PFSK-1 (cell line): Measurements from ENCODE around the gene MRAP.

Source experiments
- REST ChIP-seq, 2 experiments: IDR thresholded peaks; 2 replicates each; pipeline versions ENCODE4 v1.6.1 to v1.8.0; 2011 to 2012; ENCODE audit warnings: low read depth in 2 of 2, low read length in 2 of 2, control low read depth in 1 of 2, inconsistent platforms in 1 of 2, mild to moderate bottlenecking in 1 of 2, moderate library complexity in 1 of 2; ENCODE audit not compliant: insufficient read depth in 1 of 2
- SIN3A ChIP-seq: IDR thresholded peaks from 2 replicates; pipeline ENCODE4 v1.6.1; 2012; ENCODE audit warnings: mild to moderate bottlenecking, low read length, moderate library complexity, borderline replicate concordance; ENCODE audit not compliant: insufficient read depth

- TF ChIP-seq SIN3A (no peak), REST (IDR thresholded peaks at IDR 0.05; ENCODE audit: insufficient read depth in 1 of 2, low read depth in 2 of 2, low read length in 2 of 2) (no peak)
Observed at GRCh38 chr21:32312326-32312725, 13.7 kb downstream of the MRAP start.
